HUES64 (cell line): Measurements from ENCODE around the gene TULP4.
"Not testable (repeated sequence)": the region's sequence is repeated elsewhere in the genome, so short reads cannot be mapped to it uniquely, and the experiment has no call there.

Source experiments
- H3K27ac ChIP-seq: 2 replicates; pipeline ENCODE4 v1.7.0; 2013; ENCODE audit warnings: low read depth, low read length, inconsistent platforms
- H3K27me3 ChIP-seq: 2 replicates; pipeline ENCODE4 v1.6.1; 2013; ENCODE audit warnings: mild to moderate bottlenecking, low read length; ENCODE audit not compliant: insufficient read depth
- H3K36me3 ChIP-seq: 2 replicates; pipeline ENCODE4 v1.6.1; 2013; ENCODE audit warnings: mild to moderate bottlenecking, low read length; ENCODE audit not compliant: insufficient read depth
- H3K4me1 ChIP-seq: 2 replicates; pipeline ENCODE4 v1.6.1; 2013; ENCODE audit warnings: mild to moderate bottlenecking, low read length, moderate library complexity; ENCODE audit not compliant: insufficient read depth
- H3K4me3 ChIP-seq: 2 replicates; pipeline ENCODE4 v1.5.1; 2013; ENCODE audit warnings: mild to moderate bottlenecking, low read length, moderate library complexity
- H3K9ac ChIP-seq: 2 replicates; pipeline ENCODE4 v1.6.1; 2013; ENCODE audit warnings: mild to moderate bottlenecking, low read depth, low read length
- H3K9me3 ChIP-seq: 2 replicates; pipeline ENCODE4 v1.6.1; 2013; ENCODE audit warnings: low read depth, low read length; ENCODE audit not compliant: insufficient read depth
- WGBS: fragments of 150-250, 120-280 bp; methylation state at CpG from one replicate; pipeline ENCODE4 v1.1.7; 2013; ENCODE audit warnings: missing lambda C conversion rate; 5-methylcytosine and 5-hydroxymethylcytosine counted together

Gene TULP4

DNA sequence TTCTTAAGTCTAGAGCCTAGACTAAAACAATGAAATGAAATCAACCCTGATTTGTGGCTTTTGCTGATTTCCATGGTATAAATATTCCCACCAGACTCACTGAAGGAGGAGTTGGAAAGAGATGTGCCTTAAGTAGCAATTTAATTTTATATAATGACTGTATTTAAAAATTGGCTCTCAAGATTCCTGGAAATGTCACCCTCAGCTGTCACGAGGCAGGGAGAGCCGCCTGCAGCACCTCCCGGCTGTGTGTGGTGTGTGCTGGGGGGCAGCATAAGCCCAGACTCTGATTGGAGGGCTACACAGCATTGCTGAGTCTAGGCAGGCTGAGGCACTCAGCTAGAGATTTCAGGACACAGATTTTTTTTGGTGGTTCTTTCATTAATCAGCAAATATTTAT, 207.0 kb downstream of the TULP4 start:
- no peak overlapping the region for H3K27ac ChIP-seq
- no peaks in the 10 kb centered on the region for H3K27me3 ChIP-seq
- no peaks in the 10 kb centered on the region for H3K36me3 ChIP-seq
- H3K4me3 ChIP-seq = no peak overlapping the region
- 81% methylated on average over 3 of the region's 3 CpGs for WGBS
- H3K9ac ChIP-seq = no peak overlapping the region
- H3K4me1 ChIP-seq = peaks cover 12% of the 10 kb centered on the region
- no peaks in the 10 kb centered on the region for H3K9me3 ChIP-seq

DNA sequence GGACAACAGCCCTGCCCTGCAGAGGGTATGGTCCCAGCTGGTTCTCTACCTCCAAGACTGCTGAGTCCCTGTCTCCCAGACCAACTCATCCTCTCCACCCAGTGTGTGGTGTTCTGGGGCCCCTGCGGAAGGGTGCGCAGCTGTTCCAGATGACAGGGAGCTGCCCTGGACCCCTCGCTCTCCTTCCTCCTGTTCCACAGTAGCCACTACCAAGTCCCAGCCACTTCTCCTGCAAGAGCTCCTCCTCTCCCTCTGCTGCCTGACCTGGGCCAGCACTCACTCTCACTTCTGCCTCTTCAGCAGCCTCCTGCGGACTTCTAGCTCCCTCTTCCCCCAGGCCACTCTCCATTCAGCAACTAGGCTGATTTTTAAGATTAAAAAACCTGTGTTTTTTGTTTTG, 207.5 kb downstream of the TULP4 start:
- WGBS = 73% methylated on average over 4 of the region's 4 CpGs
- Histone ChIP-seq H3K4me1 (peaks cover 12% of the 10 kb centered on the region), H3K9me3 (no peaks in the 10 kb centered on the region), H3K27ac (no peak overlapping the region), H3K9ac (no peak overlapping the region), H3K36me3 (no peaks in the 10 kb centered on the region), H3K4me3 (no peak overlapping the region), H3K27me3 (no peaks in the 10 kb centered on the region)

GRCh38 chr6:158520975-158521374, 208.7 kb downstream of the TULP4 start:
- H3K4me1 ChIP-seq = peaks cover 12% of the 10 kb centered on the region
- not testable (repeated sequence) for H3K4me3 ChIP-seq, H3K9ac ChIP-seq, H3K9me3 ChIP-seq, H3K27ac ChIP-seq, H3K36me3 ChIP-seq, H3K27me3 ChIP-seq
- WGBS = 91% methylated on average over 7 of the region's 7 CpGs

DNA sequence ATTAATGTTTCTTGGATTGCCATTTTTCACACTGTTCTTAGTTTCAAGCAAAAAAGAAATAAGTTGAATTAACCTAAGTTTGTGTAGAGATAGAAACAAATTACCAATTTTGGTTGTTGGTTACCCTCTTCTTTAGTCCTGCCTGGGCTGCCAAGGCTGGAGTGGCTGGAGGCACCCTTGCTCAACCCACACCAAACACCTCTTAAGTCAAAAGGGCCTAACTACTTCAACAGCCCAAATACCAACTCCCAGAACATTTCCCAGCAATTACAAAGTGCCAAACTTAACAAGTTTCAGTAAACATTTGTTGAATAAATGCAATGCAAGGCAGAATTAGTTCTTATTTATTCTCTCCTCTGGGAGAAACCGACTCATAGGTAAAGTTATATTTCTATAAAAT, 209.5 kb downstream of the TULP4 start:
- peaks cover 12% of the 10 kb centered on the region for H3K4me1 ChIP-seq
- H3K36me3 ChIP-seq = no peaks in the 10 kb centered on the region
- H3K27me3 ChIP-seq = no peaks in the 10 kb centered on the region
- no peak overlapping the region for H3K27ac ChIP-seq
- WGBS = no CpG with 5 or more reads among the region's 1 CpG
- no peaks in the 10 kb centered on the region for H3K9me3 ChIP-seq
- no peak overlapping the region for H3K9ac ChIP-seq
- H3K4me3 ChIP-seq = no peak overlapping the region

DNA sequence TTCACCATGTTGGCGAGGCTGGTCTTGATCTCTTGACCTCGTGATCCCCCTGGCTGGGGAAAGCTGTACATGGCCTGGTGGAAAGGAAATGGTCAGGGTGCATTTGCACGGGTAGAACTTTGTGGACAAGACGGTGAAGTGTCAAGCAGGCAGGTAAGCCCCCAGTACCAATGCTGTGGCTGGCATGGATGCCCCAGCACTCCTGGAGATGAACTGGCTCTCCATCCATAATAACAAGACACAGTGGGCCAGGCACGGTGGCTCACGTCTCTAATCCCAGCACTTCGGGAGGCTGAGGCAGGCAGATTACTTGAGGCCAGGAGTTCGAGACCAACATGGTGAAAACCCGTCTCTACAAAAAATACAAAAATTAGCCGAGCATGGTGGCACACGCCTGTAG, 210.4 kb downstream of the TULP4 start:
- Histone ChIP-seq H3K27me3 (no peaks in the 10 kb centered on the region), H3K36me3 (no peaks in the 10 kb centered on the region), H3K4me1 (peaks cover 12% of the 10 kb centered on the region), H3K4me3 (no peak overlapping the region), H3K27ac (no peak overlapping the region), H3K9me3 (no peaks in the 10 kb centered on the region), H3K9ac (no peak overlapping the region)
- 94% methylated on average over 11 of the region's 11 CpGs for WGBS

- H3K4me3 ChIP-seq = no peak overlapping the region
- no peaks in the 10 kb centered on the region for H3K27me3 ChIP-seq
- 0 out of 2 replicates have a peak, but pooled peaks cover under 1% of the 10 kb centered on the region for H3K4me1 ChIP-seq
- H3K27ac ChIP-seq = no peak overlapping the region
- H3K9me3 ChIP-seq = no peaks in the 10 kb centered on the region
- no peaks in the 10 kb centered on the region for H3K36me3 ChIP-seq
- 97% methylated on average over 15 of the region's 15 CpGs for WGBS
- no peak overlapping the region for H3K9ac ChIP-seq
Measured at GRCh38 chr6:158524311-158524710, 212.0 kb downstream of the TULP4 start.

GRCh38 chr6:158527858-158528257, 215.6 kb downstream of the TULP4 start:
- not testable (repeated sequence) for H3K9me3 ChIP-seq, H3K27me3 ChIP-seq, H3K27ac ChIP-seq, H3K9ac ChIP-seq, H3K4me3 ChIP-seq, H3K4me1 ChIP-seq, H3K36me3 ChIP-seq
- 85% methylated on average over 1 of the region's 1 CpG for WGBS

DNA sequence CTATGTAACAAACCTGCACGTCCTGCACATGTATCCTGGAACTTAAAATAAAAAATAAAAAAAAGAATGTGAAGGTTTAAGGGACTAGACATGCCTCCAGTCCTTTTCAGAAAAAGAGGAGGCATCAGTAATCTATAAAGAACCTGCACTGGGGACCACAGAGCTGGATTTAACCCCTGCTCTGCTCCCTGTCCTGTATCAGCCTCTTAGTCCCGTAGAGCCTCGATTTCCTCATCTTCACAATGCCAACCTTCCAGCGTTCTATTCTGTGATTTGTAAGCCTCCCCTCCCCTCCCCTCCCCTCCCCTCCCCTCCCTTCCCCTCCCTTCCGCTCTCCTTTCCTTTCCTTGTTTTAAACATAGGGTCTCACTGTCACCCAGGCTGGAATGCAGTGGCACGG, 216.6 kb downstream of the TULP4 start:
- H3K4me3 ChIP-seq = no peak overlapping the region

GRCh38 chr6:158529629-158530028, 217.4 kb downstream of the TULP4 start:
- no peaks in the 10 kb centered on the region for H3K36me3 ChIP-seq
- H3K4me1 ChIP-seq = no peaks in the 10 kb centered on the region
- WGBS = 88% methylated on average over 8 of the region's 8 CpGs
- no peak overlapping the region for H3K9ac ChIP-seq
- no peaks in the 10 kb centered on the region for H3K27me3 ChIP-seq
- no peak overlapping the region for H3K4me3 ChIP-seq
- no peaks in the 10 kb centered on the region for H3K9me3 ChIP-seq
- H3K27ac ChIP-seq = no peak overlapping the region

More for the DNA sequence above, 216.6 kb downstream of the TULP4 start:
- whole genome bisulfite sequencing = 90% methylated on average over 6 of the region's 6 CpGs
- no peak overlapping the region for H3K27ac ChIP-seq
- no peak overlapping the region for H3K9ac ChIP-seq
- no peaks in the 10 kb centered on the region for H3K4me1 ChIP-seq
- no peaks in the 10 kb centered on the region for H3K27me3 ChIP-seq
- H3K36me3 ChIP-seq = no peaks in the 10 kb centered on the region
- H3K9me3 ChIP-seq = no peaks in the 10 kb centered on the region

DNA sequence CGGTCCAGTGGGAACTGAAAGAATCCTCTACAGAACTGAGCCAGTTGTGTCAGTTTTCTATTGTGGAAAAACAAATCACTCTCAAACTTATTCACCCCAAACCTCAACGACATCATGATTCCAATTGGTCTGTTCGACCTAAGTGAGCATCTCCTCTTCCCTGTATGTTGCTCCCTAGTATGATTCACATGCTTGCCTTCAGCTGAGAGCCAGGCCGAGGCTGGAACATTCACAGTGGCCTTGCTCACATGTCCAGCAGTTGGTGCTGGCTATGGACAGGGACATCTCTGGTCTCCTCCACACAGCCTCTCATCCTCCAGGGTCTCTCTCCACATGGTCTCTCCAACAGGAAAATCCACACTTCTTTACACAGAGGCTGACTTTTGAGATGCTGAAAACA, 219.3 kb downstream of the TULP4 start:
- Histone ChIP-seq H3K36me3 (no peaks in the 10 kb centered on the region), H3K27ac (no peak overlapping the region), H3K9ac (no peak overlapping the region), H3K4me1 (peaks cover 3% of the 10 kb centered on the region; the same call in 1 of the 2 replicates), H3K27me3 (no peaks in the 10 kb centered on the region), H3K9me3 (no peaks in the 10 kb centered on the region), H3K4me3 (no peak overlapping the region)
- 84% methylated on average over 4 of the region's 4 CpGs for WGBS

GRCh38 chr6:158531970-158532369, 219.7 kb downstream of the TULP4 start:
- no peaks in the 10 kb centered on the region for H3K9me3 ChIP-seq
- H3K4me3 ChIP-seq = no peak overlapping the region
- no peaks in the 10 kb centered on the region for H3K27me3 ChIP-seq
- no peak overlapping the region for H3K27ac ChIP-seq
- H3K36me3 ChIP-seq = no peaks in the 10 kb centered on the region
- peaks cover 3% of the 10 kb centered on the region; the same call in 1 of the 2 replicates for H3K4me1 ChIP-seq
- no peak overlapping the region for H3K9ac ChIP-seq
- WGBS = 91% methylated on average over 2 of the region's 2 CpGs
